ENCODE measurements around the gene MACF1. TPM values are rescaled to one million over a fixed set of nuclear protein-coding genes. Genes with fewer than 3 reads are reported as not detected.

Gene MACF1
- total RNA-seq, 1 experiment from 2014 or later = 189 TPM

- intact Hi-C loops (cut with micrococcal nuclease; ENCODE audit: unreplicated experiment) = no loop called here
- H3K79me2 ChIP-seq (ENCODE audit: low read depth) = no peaks in the 10 kb centered on the region
- H3K4me1 ChIP-seq (replicated peaks; ENCODE audit: insufficient read depth) = no peaks in the 10 kb centered on the region
- POLR2A ChIA-PET (ENCODE audit: unreplicated experiment) = no interaction called here
- no peak overlapping the region for H2AFZ ChIP-seq
- no peak overlapping the region for H3K27ac ChIP-seq
- CTCF ChIA-PET = no interaction called here
- no peak overlapping the region for H3K4me3 ChIP-seq
- no peak overlapping the region for H3K4me2 ChIP-seq
- H3K9me3 ChIP-seq (ENCODE audit: insufficient read depth, low read depth) = no peaks in the 10 kb centered on the region
- DNase-seq = no peak
- H3F3A ChIP-seq (ENCODE audit: insufficient read depth, low read depth) = no peaks in the 10 kb centered on the region
- H3K27me3 ChIP-seq (ENCODE audit: insufficient read depth, low read depth) = no peaks in the 10 kb centered on the region
- H3K36me3 ChIP-seq (ENCODE audit: low read depth) = peaks cover 5% of the 10 kb centered on the region; the same call in 1 of the 2 replicates
- H4K20me1 ChIP-seq (ENCODE audit: insufficient read depth) = no peaks in the 10 kb centered on the region; the same call in 1 of the 2 replicates
- BruUV-seq (replicated peaks) = no TSS peak
- no peaks in the 10 kb centered on the region for H3K9me2 ChIP-seq (ENCODE audit: insufficient read depth)
- TF ChIP-seq EZH2 (IDR thresholded peaks at IDR 0.05; ENCODE audit: low read depth) (no peak), CTCF (conservative IDR thresholded peaks at IDR 0.05) (no peak)
Observed at GRCh38 chr1:39322431-39322830, 117.9 kb downstream of the MACF1 start.

GRCh38 chr1:39324888-39325287, 120.4 kb downstream of the MACF1 start:
- H3K4me3 ChIP-seq = no peak overlapping the region
- H3K9me2 ChIP-seq (ENCODE audit: insufficient read depth) = no peaks in the 10 kb centered on the region
- BruUV-seq (replicated peaks) = no TSS peak
- H2AFZ ChIP-seq = no peak overlapping the region
- H3K4me2 ChIP-seq = no peak overlapping the region
- H3K27me3 ChIP-seq (ENCODE audit: insufficient read depth, low read depth) = no peaks in the 10 kb centered on the region
- ChIA-PET POLR2A (ENCODE audit: unreplicated experiment) (no interaction called here), CTCF (no interaction called here)
- no peaks in the 10 kb centered on the region for H3K9me3 ChIP-seq (ENCODE audit: insufficient read depth, low read depth)
- H4K20me1 ChIP-seq (ENCODE audit: insufficient read depth) = no peaks in the 10 kb centered on the region; the same call in 1 of the 2 replicates
- H3K36me3 ChIP-seq (ENCODE audit: low read depth) = peaks cover 5% of the 10 kb centered on the region; the same call in 1 of the 2 replicates
- DNase-seq = no peak
- H3K27ac ChIP-seq = no peak overlapping the region
- no peaks in the 10 kb centered on the region for H3K79me2 ChIP-seq (ENCODE audit: low read depth)
- H3K4me1 ChIP-seq (replicated peaks; ENCODE audit: insufficient read depth) = no peaks in the 10 kb centered on the region
- no peaks in the 10 kb centered on the region for H3F3A ChIP-seq (ENCODE audit: insufficient read depth, low read depth)
- intact Hi-C loops (cut with micrococcal nuclease; ENCODE audit: unreplicated experiment) = no loop called here
- TF ChIP-seq EZH2 (IDR thresholded peaks at IDR 0.05; ENCODE audit: low read depth) = no peak
- TF ChIP-seq CTCF (conservative IDR thresholded peaks at IDR 0.05) = no peak

DNA sequence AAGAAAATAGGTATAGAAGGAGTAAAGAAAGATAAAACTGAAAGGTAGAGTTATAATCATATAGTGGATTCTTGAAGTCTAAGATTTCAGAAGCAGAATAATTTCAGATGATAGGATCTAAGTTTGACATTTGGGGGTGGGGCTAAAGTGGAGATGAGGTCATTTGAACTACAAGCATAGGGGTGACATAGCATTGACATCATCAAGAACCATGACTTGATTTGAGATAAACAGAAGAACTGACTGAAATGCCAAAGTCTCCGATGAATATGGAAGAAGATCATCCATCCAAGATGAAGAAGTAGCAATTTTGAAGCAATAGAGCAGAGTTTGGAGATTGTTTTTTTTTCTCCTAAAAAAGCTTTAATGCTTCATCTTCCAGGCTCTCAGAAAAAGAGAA, 122.3 kb downstream of the MACF1 start:
- ChIA-PET POLR2A (ENCODE audit: unreplicated experiment) (no interaction called here), CTCF (no interaction called here)
- Histone ChIP-seq H3K9me2 (ENCODE audit: insufficient read depth) (no peaks in the 10 kb centered on the region), H3K79me2 (ENCODE audit: low read depth) (no peaks in the 10 kb centered on the region), H3K9me3 (ENCODE audit: insufficient read depth, low read depth) (no peaks in the 10 kb centered on the region), H2AFZ (no peak overlapping the region), H3K27me3 (ENCODE audit: insufficient read depth, low read depth) (no peaks in the 10 kb centered on the region), H4K20me1 (ENCODE audit: insufficient read depth) (no peaks in the 10 kb centered on the region), H3K27ac (no peak overlapping the region), H3F3A (ENCODE audit: insufficient read depth, low read depth) (no peaks in the 10 kb centered on the region), H3K4me2 (no peak overlapping the region), H3K4me3 (no peak overlapping the region), H3K4me1 (replicated peaks; ENCODE audit: insufficient read depth) (no peaks in the 10 kb centered on the region), H3K36me3 (ENCODE audit: low read depth) (peaks cover 5% of the 10 kb centered on the region; the same call in 1 of the 2 replicates)
- intact Hi-C loops (cut with micrococcal nuclease; ENCODE audit: unreplicated experiment) = no loop called here
- BruUV-seq (replicated peaks) = no TSS peak
- DNase-seq = no peak
- TF ChIP-seq EZH2 (IDR thresholded peaks at IDR 0.05; ENCODE audit: low read depth) = no peak
- TF ChIP-seq CTCF (conservative IDR thresholded peaks at IDR 0.05) = no peak

Data from PC-9 (cell line).